Thyroid gland (tissue), 4 donors: ENCODE data around the gene SPRR4.

Experiments
- POLR2A ChIP-seq, 2 donors: fragments of 450-650 bp; IDR thresholded peaks; one replicate each; pipeline ENCODE4 v1.6.1; 2017; ENCODE audit warnings: antibody characterized with exemption in 2 of 2, mild to moderate bottlenecking in 2 of 2, moderate library complexity in 1 of 2
- TF ChIP-seq, protein P1 (sequence below), 6 experiments: fragments of 200-600 bp in 3 of 6; fragments of 450-650 bp in 3 of 6; sonication (generic) in 3 of 6; IDR thresholded peaks; one replicate each; pipeline ENCODE4 v1.5.1; 2016 to 2019; ENCODE audit warnings: antibody characterized with exemption in 6 of 6, mild to moderate bottlenecking in 2 of 6, inconsistent platforms in 1 of 6, moderate library complexity in 1 of 6

- TF ChIP-seq, protein P1, sequence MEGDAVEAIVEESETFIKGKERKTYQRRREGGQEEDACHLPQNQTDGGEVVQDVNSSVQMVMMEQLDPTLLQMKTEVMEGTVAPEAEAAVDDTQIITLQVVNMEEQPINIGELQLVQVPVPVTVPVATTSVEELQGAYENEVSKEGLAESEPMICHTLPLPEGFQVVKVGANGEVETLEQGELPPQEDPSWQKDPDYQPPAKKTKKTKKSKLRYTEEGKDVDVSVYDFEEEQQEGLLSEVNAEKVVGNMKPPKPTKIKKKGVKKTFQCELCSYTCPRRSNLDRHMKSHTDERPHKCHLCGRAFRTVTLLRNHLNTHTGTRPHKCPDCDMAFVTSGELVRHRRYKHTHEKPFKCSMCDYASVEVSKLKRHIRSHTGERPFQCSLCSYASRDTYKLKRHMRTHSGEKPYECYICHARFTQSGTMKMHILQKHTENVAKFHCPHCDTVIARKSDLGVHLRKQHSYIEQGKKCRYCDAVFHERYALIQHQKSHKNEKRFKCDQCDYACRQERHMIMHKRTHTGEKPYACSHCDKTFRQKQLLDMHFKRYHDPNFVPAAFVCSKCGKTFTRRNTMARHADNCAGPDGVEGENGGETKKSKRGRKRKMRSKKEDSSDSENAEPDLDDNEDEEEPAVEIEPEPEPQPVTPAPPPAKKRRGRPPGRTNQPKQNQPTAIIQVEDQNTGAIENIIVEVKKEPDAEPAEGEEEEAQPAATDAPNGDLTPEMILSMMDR (IDR thresholded peaks at IDR 0.05) = no peak
- no peak for TF ChIP-seq POLR2A (IDR thresholded peaks at IDR 0.05)
These were observed 6.2 kb downstream of the SPRR4 start for GRCh38 chr1:152976688-152977087.
